Neuron (in vitro differentiated cells): ENCODE results near the gene GPR61.

ENCODE experiments used
- H2AFZ ChIP-seq: one replicate; pipeline ENCODE4 v1.6.1; 2013; ENCODE audit warnings: low read depth, mild to moderate bottlenecking, inconsistent platforms, low read length, moderate library complexity
- H3K27me3 ChIP-seq: one replicate; pipeline ENCODE4 v1.6.1; 2013; ENCODE audit warnings: low read length; ENCODE audit not compliant: insufficient read depth
- H3K36me3 ChIP-seq: one replicate; pipeline ENCODE4 v1.6.1; 2013; ENCODE audit warnings: low read length; ENCODE audit not compliant: insufficient read depth
- H3K4me1 ChIP-seq: one replicate; pipeline ENCODE4 v1.6.1; 2013; ENCODE audit warnings: low read length; ENCODE audit not compliant: insufficient read depth
- H3K4me3 ChIP-seq: 2 replicates; pipeline ENCODE4 v1.5.1; 2013; ENCODE audit warnings: mild to moderate bottlenecking, low read length, moderate library complexity
- H3K9me3 ChIP-seq: one replicate; pipeline ENCODE4 v1.6.1; 2013; ENCODE audit warnings: low read length

GPR61 gene

GRCh38 chr1:109500941-109501381 lies 38.7 kb upstream of the GPR61 start:
- H3K9me3 ChIP-seq: no peaks in the 10 kb centered on the region
- peaks cover 32% of the 10 kb centered on the region for H3K4me1 ChIP-seq
- H3K36me3 ChIP-seq: peaks cover 8% of the 10 kb centered on the region
- H3K4me3 ChIP-seq: no peak overlapping the region
- no peaks in the 10 kb centered on the region for H3K27me3 ChIP-seq
- H2AFZ ChIP-seq: no peak overlapping the region

GRCh38 chr1:109501644-109502363 lies 37.9 kb upstream of the GPR61 start:
- H2AFZ ChIP-seq: no peak overlapping the region
- no peak overlapping the region for H3K4me3 ChIP-seq
- peaks cover 32% of the 10 kb centered on the region for H3K4me1 ChIP-seq
- no peaks in the 10 kb centered on the region for H3K9me3 ChIP-seq
- no peaks in the 10 kb centered on the region for H3K27me3 ChIP-seq
- H3K36me3 ChIP-seq: peaks cover 4% of the 10 kb centered on the region

- H3K27me3 ChIP-seq: no peaks in the 10 kb centered on the region
- no peak overlapping the region for H2AFZ ChIP-seq
- H3K9me3 ChIP-seq: no peaks in the 10 kb centered on the region
- H3K36me3 ChIP-seq: peaks cover 4% of the 10 kb centered on the region
- no peak overlapping the region for H3K4me3 ChIP-seq
- H3K4me1 ChIP-seq: peaks cover 28% of the 10 kb centered on the region
Observed at GRCh38 chr1:109502364-109502851, 37.3 kb upstream of the GPR61 start.

GRCh38 chr1:109503935-109504334 lies 35.7 kb upstream of the GPR61 start:
- Histone ChIP-seq H3K9me3 (no peaks in the 10 kb centered on the region), H2AFZ (no peak overlapping the region), H3K36me3 (peaks cover 4% of the 10 kb centered on the region), H3K4me1 (peaks cover 18% of the 10 kb centered on the region), H3K4me3 (no peak overlapping the region), H3K27me3 (no peaks in the 10 kb centered on the region)

GRCh38 chr1:109504974-109505373 lies 34.7 kb upstream of the GPR61 start:
- H3K4me1 ChIP-seq: peaks cover 23% of the 10 kb centered on the region
- no peaks in the 10 kb centered on the region for H3K36me3 ChIP-seq
- no peaks in the 10 kb centered on the region for H3K27me3 ChIP-seq
- no peak overlapping the region for H3K4me3 ChIP-seq
- no peaks in the 10 kb centered on the region for H3K9me3 ChIP-seq
- no peak overlapping the region for H2AFZ ChIP-seq

DNA sequence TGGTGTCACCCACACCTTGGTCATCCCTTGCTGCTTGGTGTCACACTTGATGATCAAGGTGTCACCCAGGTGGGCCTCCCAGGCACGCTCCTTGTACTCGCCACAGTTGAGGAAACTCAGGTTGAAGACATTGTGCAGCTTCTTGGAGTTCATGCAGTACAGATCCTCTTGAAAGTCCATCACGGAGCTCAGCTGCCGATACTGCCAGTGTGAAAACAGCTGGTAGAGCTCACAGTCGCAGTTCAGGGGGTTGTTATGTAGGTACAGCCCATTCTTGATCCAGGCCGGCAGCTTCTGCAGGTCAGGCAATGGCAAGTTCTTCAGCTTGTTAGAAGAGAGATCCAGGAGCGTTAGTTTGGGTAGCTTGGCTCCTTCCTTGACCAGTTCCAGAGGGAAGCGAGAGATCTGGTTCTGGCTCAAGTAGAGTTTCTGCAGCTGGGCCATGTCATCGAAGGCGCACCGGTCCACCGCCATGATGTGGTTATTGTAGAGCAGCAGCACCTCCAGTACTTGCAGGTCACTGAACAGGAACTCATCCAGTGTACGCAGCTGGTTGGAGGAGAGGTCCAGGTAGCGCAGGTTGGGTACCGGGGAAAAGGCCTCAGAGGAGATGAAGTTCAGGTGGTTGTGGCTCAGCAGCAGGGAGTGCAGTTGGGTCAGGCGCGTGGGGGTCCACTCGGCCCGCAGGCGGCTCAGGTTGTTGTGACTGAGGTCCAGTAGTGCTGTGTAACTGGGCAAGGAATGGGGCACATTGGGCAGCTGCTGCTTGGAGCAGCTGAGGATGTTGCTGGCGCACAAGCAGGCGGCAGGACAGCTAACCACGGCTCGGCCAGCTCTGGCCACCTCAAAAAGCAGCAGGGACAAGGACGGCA lies 31.4 kb upstream of the GPR61 start:
- Histone ChIP-seq H3K36me3 (no peaks in the 10 kb centered on the region), H3K9me3 (no peaks in the 10 kb centered on the region), H2AFZ (no peak overlapping the region), H3K4me1 (peaks cover 13% of the 10 kb centered on the region), H3K27me3 (no peaks in the 10 kb centered on the region), H3K4me3 (no peak overlapping the region)

DNA sequence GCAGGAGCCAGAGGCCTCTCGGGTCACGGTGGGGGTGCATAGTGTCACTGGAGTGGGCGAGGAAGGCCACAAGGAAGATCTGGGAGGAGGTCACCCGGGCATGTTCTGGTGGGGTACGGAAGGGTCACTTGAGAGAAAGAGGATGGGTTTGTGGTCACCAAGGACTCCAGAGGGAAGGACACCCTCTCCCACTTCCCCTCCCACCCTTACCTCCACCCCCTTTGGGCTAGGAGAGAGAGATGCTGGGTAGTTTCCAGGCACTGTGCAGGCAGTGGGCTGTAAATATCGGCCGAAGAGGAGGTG lies 30.8 kb upstream of the GPR61 start:
- Histone ChIP-seq H3K4me3 (peak overlapping the region; percentile 85), H3K36me3 (no peaks in the 10 kb centered on the region), H3K4me1 (peaks cover 13% of the 10 kb centered on the region), H2AFZ (no peak overlapping the region), H3K9me3 (no peaks in the 10 kb centered on the region), H3K27me3 (no peaks in the 10 kb centered on the region)

GRCh38 chr1:109509176-109510134 lies 30.2 kb upstream of the GPR61 start, which contains the start of gene AMIGO1:
TSS of gene AMIGO1 (minus strand) at chr1:109509727. CDS start at chr1:109508912, 815 bp downstream.
- H3K4me1 ChIP-seq: peaks cover 13% of the 10 kb centered on the region
- peak within 1 kb of the TSS; percentile 85 for H3K4me3 ChIP-seq
- H3K27me3 ChIP-seq: no peaks in the 10 kb centered on the region
- no peaks in the 10 kb centered on the region for H3K36me3 ChIP-seq
- peak within 1 kb of the TSS; percentile 84 for H2AFZ ChIP-seq
- H3K9me3 ChIP-seq: no peaks in the 10 kb centered on the region

DNA sequence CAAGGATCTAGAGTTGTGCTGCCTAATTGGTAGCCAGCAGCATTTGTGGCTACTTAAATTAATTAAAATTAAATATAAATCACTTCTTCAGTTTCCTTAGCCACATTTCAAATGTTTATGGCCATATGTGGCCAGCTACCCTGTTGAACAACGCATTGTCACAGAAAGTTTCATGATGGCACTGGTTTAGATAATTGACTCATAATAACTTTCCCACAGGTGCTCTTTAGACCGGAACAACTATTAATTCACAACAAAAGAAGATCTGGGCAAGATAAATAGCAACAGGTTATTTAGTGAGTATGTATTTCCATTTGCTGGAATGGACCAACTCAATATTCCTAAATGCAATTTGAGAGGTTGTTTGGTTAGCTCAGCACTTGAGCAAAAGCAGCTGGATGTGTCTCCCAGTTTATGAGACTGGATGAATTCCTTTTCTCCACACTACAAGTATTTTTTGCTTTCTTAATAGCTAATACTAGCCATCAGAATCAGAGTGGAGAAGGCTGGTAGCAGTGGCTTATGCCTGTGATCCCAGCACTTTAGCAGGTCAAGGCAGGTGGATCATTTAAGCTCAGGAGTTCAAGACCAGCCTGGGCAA lies 26.5 kb upstream of the GPR61 start:
- Histone ChIP-seq H3K9me3 (no peaks in the 10 kb centered on the region), H3K27me3 (peaks cover 12% of the 10 kb centered on the region)

GRCh38 chr1:109514846-109515245 lies 24.8 kb upstream of the GPR61 start:
- peaks cover 8% of the 10 kb centered on the region for H3K4me1 ChIP-seq
- H3K27me3 ChIP-seq: peaks cover 12% of the 10 kb centered on the region
- H3K36me3 ChIP-seq: no peaks in the 10 kb centered on the region
- H3K4me3 ChIP-seq: no peak overlapping the region
- no peaks in the 10 kb centered on the region for H3K9me3 ChIP-seq
- H2AFZ ChIP-seq: no peak overlapping the region

More for the DNA sequence above, 26.5 kb upstream of the GPR61 start:
- no peak overlapping the region for H2AFZ ChIP-seq
- H3K36me3 ChIP-seq: no peaks in the 10 kb centered on the region
- H3K4me3 ChIP-seq: no peak overlapping the region
- peaks cover 13% of the 10 kb centered on the region for H3K4me1 ChIP-seq

- H3K9me3 ChIP-seq: no peaks in the 10 kb centered on the region
- H3K27me3 ChIP-seq: peaks cover 20% of the 10 kb centered on the region
- H3K36me3 ChIP-seq: no peaks in the 10 kb centered on the region
- H2AFZ ChIP-seq: no peak overlapping the region
- H3K4me3 ChIP-seq: no peak overlapping the region
- H3K4me1 ChIP-seq: peaks cover 7% of the 10 kb centered on the region
Observed at GRCh38 chr1:109516872-109517271, 22.8 kb upstream of the GPR61 start.

GRCh38 chr1:109517337-109517736 lies 22.3 kb upstream of the GPR61 start:
- H3K4me3 ChIP-seq: no peak overlapping the region
- H3K4me1 ChIP-seq: peaks cover 7% of the 10 kb centered on the region
- no peak overlapping the region for H2AFZ ChIP-seq
- H3K9me3 ChIP-seq: no peaks in the 10 kb centered on the region
- H3K27me3 ChIP-seq: peaks cover 24% of the 10 kb centered on the region
- H3K36me3 ChIP-seq: no peaks in the 10 kb centered on the region
